ENCODE results near the gene C6orf163. TPM values are rescaled to one million over a fixed set of nuclear protein-coding genes. Genes with fewer than 3 reads are reported as not detected.

C6orf163 gene
- total RNA-seq, 1 donor from 2014 or later = 2.1 TPM

- Histone ChIP-seq H3K27ac (no peak overlapping the region), H3K4me3 (no peak overlapping the region), H3K4me1 (no peaks in the 10 kb centered on the region), H3K36me3 (no peaks in the 10 kb centered on the region), H3K9me3 (no peaks in the 10 kb centered on the region), H3K27me3 (no peaks in the 10 kb centered on the region)
- DNase-seq = no peak
- TF ChIP-seq, protein P1, sequence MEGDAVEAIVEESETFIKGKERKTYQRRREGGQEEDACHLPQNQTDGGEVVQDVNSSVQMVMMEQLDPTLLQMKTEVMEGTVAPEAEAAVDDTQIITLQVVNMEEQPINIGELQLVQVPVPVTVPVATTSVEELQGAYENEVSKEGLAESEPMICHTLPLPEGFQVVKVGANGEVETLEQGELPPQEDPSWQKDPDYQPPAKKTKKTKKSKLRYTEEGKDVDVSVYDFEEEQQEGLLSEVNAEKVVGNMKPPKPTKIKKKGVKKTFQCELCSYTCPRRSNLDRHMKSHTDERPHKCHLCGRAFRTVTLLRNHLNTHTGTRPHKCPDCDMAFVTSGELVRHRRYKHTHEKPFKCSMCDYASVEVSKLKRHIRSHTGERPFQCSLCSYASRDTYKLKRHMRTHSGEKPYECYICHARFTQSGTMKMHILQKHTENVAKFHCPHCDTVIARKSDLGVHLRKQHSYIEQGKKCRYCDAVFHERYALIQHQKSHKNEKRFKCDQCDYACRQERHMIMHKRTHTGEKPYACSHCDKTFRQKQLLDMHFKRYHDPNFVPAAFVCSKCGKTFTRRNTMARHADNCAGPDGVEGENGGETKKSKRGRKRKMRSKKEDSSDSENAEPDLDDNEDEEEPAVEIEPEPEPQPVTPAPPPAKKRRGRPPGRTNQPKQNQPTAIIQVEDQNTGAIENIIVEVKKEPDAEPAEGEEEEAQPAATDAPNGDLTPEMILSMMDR (IDR thresholded peaks at IDR 0.05) = no peak
- intact Hi-C loops (cut with DNase I) = no loop called here
- no peak for ATAC-seq
These were observed 57.2 kb downstream of the C6orf163 start for GRCh38 chr6:87401832-87402231.

DNA sequence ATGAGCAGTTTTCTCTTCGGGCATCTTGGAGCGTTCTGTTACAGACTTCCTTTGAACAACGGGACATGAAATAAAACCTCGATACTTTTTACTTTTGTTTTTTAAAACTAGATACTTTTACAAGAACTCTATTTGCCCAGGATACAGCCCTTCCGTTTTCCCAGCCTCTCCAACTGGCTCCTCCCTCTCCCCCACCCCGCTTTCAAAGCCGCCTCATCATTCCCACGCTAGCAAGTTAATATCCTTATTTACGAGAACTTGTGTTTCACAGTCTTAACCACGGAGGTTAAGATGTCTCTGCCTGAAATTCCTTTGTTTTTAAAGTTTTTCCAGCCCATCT, 62.9 kb downstream of the C6orf163 start:
- peaks cover 5% of the 10 kb centered on the region for H3K4me1 ChIP-seq
- DNase-seq (no peak), ATAC-seq (peak; percentile 24)
- H3K27ac ChIP-seq = peak overlapping the region; percentile 81
- no peaks in the 10 kb centered on the region for H3K36me3 ChIP-seq
- peak overlapping the region; percentile 68 for H3K4me3 ChIP-seq
- no peaks in the 10 kb centered on the region for H3K9me3 ChIP-seq
- intact Hi-C loops (cut with DNase I) = no loop called here
- no peaks in the 10 kb centered on the region for H3K27me3 ChIP-seq
- TF ChIP-seq, protein P1 (IDR thresholded peaks at IDR 0.05) = no peak

GRCh38 chr6:87407901-87408720, 63.5 kb downstream of the C6orf163 start, which contains the start of gene CFAP206:
Gene CFAP206, plus strand, starts transcription at chr6:87407972. Its CDS starts 1,868 bp downstream, at chr6:87409840.
- TF ChIP-seq, protein P1 (IDR thresholded peaks at IDR 0.05) = peak; percentile 13
- H3K9me3 ChIP-seq = no peaks in the 10 kb centered on the region
- ATAC-seq (peak; percentile 95), DNase-seq (peak; percentile 91)
- intact Hi-C loops (cut with DNase I) = no loop called here
- H3K27me3 ChIP-seq = no peaks in the 10 kb centered on the region
- peak within 1 kb of the TSS; percentile 81 for H3K27ac ChIP-seq
- peak within 1 kb of the TSS; percentile 68 for H3K4me3 ChIP-seq
- peaks cover 5% of the 10 kb centered on the region for H3K4me1 ChIP-seq
- no peaks in the 10 kb centered on the region for H3K36me3 ChIP-seq

DNA sequence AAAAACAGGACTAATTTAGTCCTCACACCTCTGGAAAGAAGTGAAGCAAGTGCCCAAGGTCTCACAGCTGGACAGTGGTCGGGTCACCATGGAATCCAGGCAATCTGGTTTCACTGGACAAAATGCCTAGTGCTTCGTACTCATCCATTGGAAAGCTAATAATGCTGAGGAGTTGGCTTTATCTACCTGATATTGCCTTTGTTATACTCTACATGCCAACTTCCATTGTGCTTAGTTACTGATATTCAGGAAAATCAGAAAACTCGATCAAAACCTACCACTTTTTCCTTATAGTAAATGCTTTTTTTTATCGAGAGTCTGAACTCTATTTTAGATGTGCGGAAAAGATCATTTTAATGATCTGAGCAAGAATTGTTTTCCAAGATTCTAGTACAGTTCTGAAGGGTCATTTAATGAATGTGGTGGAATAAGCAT, 64.1 kb downstream of the C6orf163 start:
- H3K4me3 ChIP-seq = peak overlapping the region; percentile 68
- TF ChIP-seq, protein P1 (IDR thresholded peaks at IDR 0.05) = no peak
- no peaks in the 10 kb centered on the region for H3K9me3 ChIP-seq
- no peak for ATAC-seq
- no peak for DNase-seq
- no peaks in the 10 kb centered on the region for H3K27me3 ChIP-seq
- peaks cover 5% of the 10 kb centered on the region for H3K4me1 ChIP-seq
- intact Hi-C loops (cut with DNase I) = no loop called here
- peak overlapping the region; percentile 81 for H3K27ac ChIP-seq
- H3K36me3 ChIP-seq = no peaks in the 10 kb centered on the region

Other genes starting within 250 kb of the C6orf163 start
- not detected for gene CGA, start 249.7 kb upstream of the C6orf163 start, total RNA-seq
- 34.0 TPM for gene ZNF292, start 189.2 kb upstream of the C6orf163 start, total RNA-seq
- 9.5 TPM for gene SMIM8, start 22.2 kb upstream of the C6orf163 start, total RNA-seq
- not detected for gene GJB7, start 15.5 kb upstream of the C6orf163 start, total RNA-seq
- 0.26 TPM for gene CFAP206, start 63.2 kb downstream of the C6orf163 start, total RNA-seq
- gene SLC35A1, start 128.2 kb downstream of the C6orf163 start, total RNA-seq = 48.9 TPM
- 28.9 TPM for gene RARS2, start 245.2 kb downstream of the C6orf163 start, total RNA-seq
- 16.2 TPM for gene ORC3, start 245.3 kb downstream of the C6orf163 start, total RNA-seq

All from upper lobe of right lung (tissue), 1 donor.